ENCODE results near the gene DCTN5. TPM values are rescaled to one million over a fixed set of nuclear protein-coding genes. Genes with fewer than 3 reads are reported as not detected.

The DCTN5 gene
- total and polyA plus RNA-seq, 2 of the 13 experiments (the other 11 are each of a cell fraction or from before 2014, with no cell fraction given) = 105 to 207 TPM

DNA sequence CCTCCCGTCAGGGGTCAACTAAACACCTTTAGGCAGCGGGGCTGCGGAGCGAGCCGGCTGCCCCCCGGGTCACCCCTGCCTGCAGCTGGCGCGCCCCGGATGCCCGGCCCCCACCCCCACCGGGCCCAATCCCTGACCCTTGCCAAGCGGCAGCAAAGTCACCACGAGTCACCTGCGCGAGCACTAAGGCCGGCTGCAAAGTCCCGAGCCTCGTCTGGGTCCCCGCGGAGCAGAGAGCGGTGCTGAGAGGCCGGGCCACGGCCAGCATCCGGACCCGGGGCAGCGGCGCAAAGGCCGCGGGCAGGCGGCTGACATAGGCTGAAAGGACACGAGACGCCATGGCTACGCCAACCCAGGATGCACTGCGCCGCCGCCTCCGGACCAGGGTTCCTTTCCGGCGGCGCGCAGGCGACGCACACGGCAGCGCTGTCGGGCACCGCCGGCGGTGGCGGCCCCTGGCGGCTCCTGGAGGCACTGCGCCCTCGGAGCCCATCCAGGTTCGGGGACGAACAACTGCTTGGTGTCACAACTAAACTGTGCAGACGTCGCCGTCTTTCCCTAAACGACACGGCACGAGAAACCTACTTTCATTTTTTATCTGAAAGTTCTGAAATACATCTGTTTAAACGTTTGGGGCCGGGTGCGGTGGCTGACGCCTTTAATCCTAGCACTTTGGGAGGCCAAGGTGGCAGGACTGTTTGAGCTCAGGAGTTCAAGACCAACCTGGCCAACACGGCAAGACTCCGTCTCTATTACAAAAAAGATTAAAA, 45.1 kb upstream of the DCTN5 start, which contains the start of gene NDUFAB1:
Gene NDUFAB1 (minus strand): TSS at position 366 of the 770 bp plus-strand sequence. CDS start 26 bp downstream, at position 340.
- Histone ChIP-seq H3K4me3 (replicated peaks in 1 of 3; ENCODE audit: insufficient read depth in 1 of 3, low read depth in 2 of 3, low read length in 3 of 3) (peak within 1 kb of the TSS; percentile 72 to 98 (median 97)), H3K27ac (ENCODE audit: extremely low read length, insufficient read depth, low read length) (peak within 1 kb of the TSS; percentile 80), H3K4me2 (ENCODE audit: low read depth, low read length) (peak within 1 kb of the TSS; percentile 93), H4K20me1 (ENCODE audit: insufficient read depth, low read length) (peaks cover 25% of the 10 kb centered on the region), H3K4me1 (ENCODE audit: insufficient read depth, low read length) (peaks cover 31% of the 10 kb centered on the region), H3K79me2 (ENCODE audit: insufficient read depth, low read length) (peaks cover 48% of the 10 kb centered on the region), H3K9me3 (ENCODE audit: low read length) (no peaks in the 10 kb centered on the region), H3K36me3 (replicated peaks in 1 of 2; ENCODE audit: control insufficient read depth in 1 of 2, insufficient read depth in 2 of 2, low read length in 2 of 2) (peaks cover 18 to 30% of the 10 kb centered on the region in 2 experiments), H2AFZ (ENCODE audit: low read length) (peak within 1 kb of the TSS; percentile 85), H3K27me3 (ENCODE audit: control insufficient read depth in 1 of 2, insufficient read depth in 2 of 2, low read length in 2 of 2) (peaks cover 0 to 5% of the 10 kb centered on the region in 2 experiments; a peak in 1 of 5 replicates), H3K9ac (ENCODE audit: insufficient read depth, low read depth, low read length) (peak within 1 kb of the TSS; percentile 97)
- BruUV-seq (replicated peaks) = no TSS peak
- WGBS (ENCODE audit: low lambda C conversion rate) = 2% methylated on average over 56 of the region's 67 CpGs
- in situ Hi-C loops (cut with HindIII; ENCODE audit: extremely low pct_ligation_motif_present, low pct_unique_long_range_greater_than_20kb) (no loop called here), intact Hi-C loops (cut with micrococcal nuclease; ENCODE audit: unreplicated experiment) (loop anchor here (1.0 to 2.0 kb wide), 2 partner anchors 39 to 45 kb away; partner anchors contain the start of genes DCTN5, EARS2, PALB2 and UBFD1)
- ChIA-PET CTCF (ENCODE audit: low intra/inter-chr PET ratio, low total read pairs) (interaction anchor here (2.2 to 2.5 kb wide), 2 partner anchors 39 to 161 kb away, joined by 10 to 12 read pairs; partner anchors contain the start of genes EARS2 and UBFD1), POLR2A (interaction anchor here (1.0 to 2.2 kb wide), 7 partner anchors 15 to 57 kb away, joined by 3 to 28 read pairs (median 5); partner anchors contain the start of genes DCTN5, EARS2, PALB2 and UBFD1)
- ATAC-seq (peak; percentile 96), DNase-seq (ENCODE audit: low spot score) (peak; percentile 91), FAIRE-seq (peak; percentile 55)
- TF ChIP-seq, protein P1, sequence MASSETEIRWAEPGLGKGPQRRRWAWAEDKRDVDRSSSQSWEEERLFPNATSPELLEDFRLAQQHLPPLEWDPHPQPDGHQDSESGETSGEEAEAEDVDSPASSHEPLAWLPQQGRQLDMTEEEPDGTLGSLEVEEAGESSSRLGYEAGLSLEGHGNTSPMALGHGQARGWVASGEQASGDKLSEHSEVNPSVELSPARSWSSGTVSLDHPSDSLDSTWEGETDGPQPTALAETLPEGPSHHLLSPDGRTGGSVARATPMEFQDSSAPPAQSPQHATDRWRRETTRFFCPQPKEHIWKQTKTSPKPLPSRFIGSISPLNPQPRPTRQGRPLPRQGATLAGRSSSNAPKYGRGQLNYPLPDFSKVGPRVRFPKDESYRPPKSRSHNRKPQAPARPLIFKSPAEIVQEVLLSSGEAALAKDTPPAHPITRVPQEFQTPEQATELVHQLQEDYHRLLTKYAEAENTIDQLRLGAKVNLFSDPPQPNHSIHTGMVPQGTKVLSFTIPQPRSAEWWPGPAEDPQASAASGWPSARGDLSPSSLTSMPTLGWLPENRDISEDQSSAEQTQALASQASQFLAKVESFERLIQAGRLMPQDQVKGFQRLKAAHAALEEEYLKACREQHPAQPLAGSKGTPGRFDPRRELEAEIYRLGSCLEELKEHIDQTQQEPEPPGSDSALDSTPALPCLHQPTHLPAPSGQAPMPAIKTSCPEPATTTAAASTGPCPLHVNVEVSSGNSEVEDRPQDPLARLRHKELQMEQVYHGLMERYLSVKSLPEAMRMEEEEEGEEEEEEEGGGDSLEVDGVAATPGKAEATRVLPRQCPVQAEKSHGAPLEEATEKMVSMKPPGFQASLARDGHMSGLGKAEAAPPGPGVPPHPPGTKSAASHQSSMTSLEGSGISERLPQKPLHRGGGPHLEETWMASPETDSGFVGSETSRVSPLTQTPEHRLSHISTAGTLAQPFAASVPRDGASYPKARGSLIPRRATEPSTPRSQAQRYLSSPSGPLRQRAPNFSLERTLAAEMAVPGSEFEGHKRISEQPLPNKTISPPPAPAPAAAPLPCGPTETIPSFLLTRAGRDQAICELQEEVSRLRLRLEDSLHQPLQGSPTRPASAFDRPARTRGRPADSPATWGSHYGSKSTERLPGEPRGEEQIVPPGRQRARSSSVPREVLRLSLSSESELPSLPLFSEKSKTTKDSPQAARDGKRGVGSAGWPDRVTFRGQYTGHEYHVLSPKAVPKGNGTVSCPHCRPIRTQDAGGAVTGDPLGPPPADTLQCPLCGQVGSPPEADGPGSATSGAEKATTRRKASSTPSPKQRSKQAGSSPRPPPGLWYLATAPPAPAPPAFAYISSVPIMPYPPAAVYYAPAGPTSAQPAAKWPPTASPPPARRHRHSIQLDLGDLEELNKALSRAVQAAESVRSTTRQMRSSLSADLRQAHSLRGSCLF (CRISPR knock-in tag; IDR thresholded peaks at IDR 0.05; ENCODE audit: borderline replicate concordance) = no peak; the same call in 1 of the 2 replicates
- TF ChIP-seq AKAP8 (CRISPR knock-in tag; IDR thresholded peaks at IDR 0.05) (peak; percentile 81; the same call in 1 of the 2 replicates), RXRA (CRISPR knock-in tag; IDR thresholded peaks at IDR 0.05) (peak; percentile 75), SOX13 (IDR thresholded peaks at IDR 0.05) (no peak), SOX13 (CRISPR knock-in tag; conservative IDR thresholded peaks at IDR 0.05 in 1 of 2, IDR thresholded peaks at IDR 0.05 in 1 of 2) (peak in 1 of 2 experiments; percentile 74; a peak in 1 of 4 replicates), ZNF83 (CRISPR knock-in tag; IDR thresholded peaks at IDR 0.05; ENCODE audit: borderline replicate concordance) (peak; percentile 73; the same call in 1 of the 2 replicates)
- TF ChIP-seq, protein P2, sequence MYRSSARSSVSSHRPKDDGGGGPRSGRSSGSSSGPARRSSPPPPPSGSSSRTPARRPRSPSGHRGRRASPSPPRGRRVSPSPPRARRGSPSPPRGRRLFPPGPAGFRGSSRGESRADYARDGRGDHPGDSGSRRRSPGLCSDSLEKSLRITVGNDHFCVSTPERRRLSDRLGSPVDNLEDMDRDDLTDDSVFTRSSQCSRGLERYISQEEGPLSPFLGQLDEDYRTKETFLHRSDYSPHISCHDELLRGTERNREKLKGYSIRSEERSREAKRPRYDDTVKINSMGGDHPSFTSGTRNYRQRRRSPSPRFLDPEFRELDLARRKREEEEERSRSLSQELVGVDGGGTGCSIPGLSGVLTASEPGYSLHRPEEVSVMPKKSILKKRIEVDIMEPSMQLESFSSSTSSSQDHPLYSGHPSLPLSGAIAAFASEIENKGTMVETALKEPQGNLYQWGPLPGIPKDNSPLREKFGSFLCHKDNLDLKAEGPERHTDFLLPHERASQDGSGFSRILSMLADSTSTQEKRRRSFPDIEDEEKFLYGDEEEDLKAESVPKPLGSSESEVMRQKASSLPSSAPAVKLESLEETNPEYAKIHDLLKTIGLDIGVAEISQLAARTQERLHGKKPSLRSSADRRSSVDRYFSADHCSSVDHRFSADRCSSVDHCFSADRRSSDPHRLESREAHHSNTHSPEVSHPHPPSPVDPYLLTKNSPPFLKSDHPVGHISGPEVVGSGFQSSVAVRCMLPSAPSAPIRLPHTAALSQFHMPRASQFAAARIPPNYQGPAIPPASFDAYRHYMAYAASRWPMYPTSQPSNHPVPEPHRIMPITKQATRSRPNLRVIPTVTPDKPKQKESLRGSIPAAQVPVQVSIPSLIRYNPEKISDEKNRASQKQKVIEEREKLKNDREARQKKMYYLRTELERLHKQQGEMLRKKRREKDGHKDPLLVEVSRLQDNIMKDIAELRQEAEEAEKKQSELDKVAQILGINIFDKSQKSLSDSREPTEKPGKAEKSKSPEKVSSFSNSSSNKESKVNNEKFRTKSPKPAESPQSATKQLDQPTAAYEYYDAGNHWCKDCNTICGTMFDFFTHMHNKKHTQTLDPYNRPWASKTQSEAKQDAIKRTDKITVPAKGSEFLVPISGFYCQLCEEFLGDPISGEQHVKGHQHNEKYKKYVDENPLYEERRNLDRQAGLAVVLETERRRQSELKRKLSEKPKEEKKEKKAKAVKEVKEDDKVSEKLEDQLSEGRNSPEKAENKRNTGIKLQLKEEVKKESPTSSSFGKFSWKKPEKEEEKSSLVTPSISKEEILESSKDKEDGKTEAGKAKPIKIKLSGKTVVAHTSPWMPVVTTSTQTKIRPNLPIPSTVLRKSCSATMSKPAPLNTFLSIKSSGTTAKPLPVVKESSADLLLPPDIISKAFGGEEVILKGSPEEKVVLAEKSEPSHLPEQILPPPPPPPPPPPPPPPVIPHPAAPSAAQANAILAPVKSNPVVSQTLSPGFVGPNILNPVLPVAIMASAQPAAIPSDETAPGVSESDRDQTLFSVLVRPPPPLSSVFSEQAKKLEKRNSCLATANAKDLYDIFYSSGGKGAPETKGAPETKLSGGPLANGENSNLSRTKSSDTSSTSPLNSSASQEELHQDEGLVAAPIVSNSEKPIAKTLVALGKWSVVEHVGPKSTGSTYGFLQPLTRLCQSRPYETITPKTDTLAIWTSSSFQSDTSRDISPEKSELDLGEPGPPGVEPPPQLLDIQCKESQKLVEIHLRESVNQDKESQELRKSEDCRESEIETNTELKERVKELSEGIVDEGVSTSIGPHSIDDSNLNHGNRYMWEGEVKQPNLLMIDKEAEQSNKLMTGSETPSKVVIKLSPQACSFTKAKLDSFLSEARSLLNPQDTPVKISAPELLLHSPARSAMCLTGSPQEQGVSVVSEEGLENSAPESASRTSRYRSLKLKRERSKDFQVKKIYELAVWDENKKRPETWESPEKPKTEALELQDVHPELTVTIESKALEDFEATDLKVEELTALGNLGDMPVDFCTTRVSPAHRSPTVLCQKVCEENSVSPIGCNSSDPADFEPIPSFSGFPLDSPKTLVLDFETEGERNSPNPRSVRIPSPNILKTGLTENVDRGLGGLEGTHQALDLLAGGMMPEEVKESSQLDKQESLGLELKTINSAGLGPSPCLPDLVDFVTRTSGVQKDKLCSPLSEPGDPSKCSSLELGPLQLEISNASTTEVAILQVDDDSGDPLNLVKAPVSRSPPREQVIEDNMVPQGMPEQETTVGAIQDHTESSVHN (CRISPR knock-in tag; IDR thresholded peaks at IDR 0.05) = peak; percentile 97
